Osteoblast (primary cell): ENCODE results near the gene AMER1. TPM values are rescaled to one million over a fixed set of nuclear protein-coding genes. Genes with fewer than 3 reads are reported as not detected.
A peak's percentile ranks its signal among the peaks of the same experiment; 100 is the strongest.

Source experiments
- DNase-seq: peaks from one replicate; pipeline ENCODE4 v3.0.0; 2011; ENCODE audit warnings: low spot score, mixed read lengths; ENCODE audit not compliant: insufficient read length; ENCODE audit errors: missing footprints
- H2AFZ ChIP-seq: 2 replicates; pipeline ENCODE4 v1.6.0; 2011; ENCODE audit warnings: mild to moderate bottlenecking, low read length
- H3K27ac ChIP-seq: 2 replicates; pipeline ENCODE4 v1.5.1; 2011; ENCODE audit warnings: mild to moderate bottlenecking, low read depth, low read length, moderate library complexity
- H3K27me3 ChIP-seq: 2 replicates; pipeline ENCODE4 v1.6.0; 2012; ENCODE audit warnings: mild to moderate bottlenecking, control low read depth, inconsistent platforms, low read length, moderate library complexity; ENCODE audit not compliant: insufficient read depth
- H3K36me3 ChIP-seq: 2 replicates; pipeline ENCODE4 v1.5.1; 2011; ENCODE audit warnings: mild to moderate bottlenecking, low read length, control low read depth, moderate library complexity; ENCODE audit not compliant: insufficient read depth
- H3K4me1 ChIP-seq: 2 replicates; pipeline ENCODE4 v1.5.1; 2011; ENCODE audit warnings: mild to moderate bottlenecking, low read length, control low read depth, moderate library complexity; ENCODE audit not compliant: insufficient read depth
- H3K4me2 ChIP-seq: 2 replicates; pipeline ENCODE4 v1.6.0; 2011; ENCODE audit warnings: mild to moderate bottlenecking, low read length; ENCODE audit not compliant: insufficient read depth
- H3K4me3 ChIP-seq: fragments of 200-600 bp; sonication (generic); 3 replicates; pipeline ENCODE4 v1.5.1; 2012; ENCODE audit warnings: mild to moderate bottlenecking, low read length, inconsistent platforms; ENCODE audit not compliant: insufficient read depth
- H3K79me2 ChIP-seq: 2 replicates; pipeline ENCODE4 v1.6.0; 2012; ENCODE audit warnings: mild to moderate bottlenecking, low read length, control low read depth, inconsistent platforms; ENCODE audit not compliant: insufficient read depth
- H3K9me3 ChIP-seq: 2 replicates; pipeline ENCODE4 v1.5.1; 2011; ENCODE audit warnings: low read depth, low read length, control low read depth
- H4K20me1 ChIP-seq: 2 replicates; pipeline ENCODE4 v1.6.0; 2012; ENCODE audit warnings: mild to moderate bottlenecking, low read length, control low read depth; ENCODE audit not compliant: insufficient read depth
- CTCF ChIP-seq: IDR thresholded peaks from 2 replicates; pipeline ENCODE4 v1.5.1; 2011; ENCODE audit warnings: mild to moderate bottlenecking, low read depth, low read length, moderate library complexity; ENCODE audit errors: extremely low read depth
- total RNA-seq: library from RNA; depleted of rRNA; stranded (reverse); fragments of >200 nt; gene quantifications from 2 replicates; pipeline ENCODE4 v1.2.3, GENCODE V29; 2012

The AMER1 gene
- total RNA-seq, 1 donor: 2.5 TPM

DNA sequence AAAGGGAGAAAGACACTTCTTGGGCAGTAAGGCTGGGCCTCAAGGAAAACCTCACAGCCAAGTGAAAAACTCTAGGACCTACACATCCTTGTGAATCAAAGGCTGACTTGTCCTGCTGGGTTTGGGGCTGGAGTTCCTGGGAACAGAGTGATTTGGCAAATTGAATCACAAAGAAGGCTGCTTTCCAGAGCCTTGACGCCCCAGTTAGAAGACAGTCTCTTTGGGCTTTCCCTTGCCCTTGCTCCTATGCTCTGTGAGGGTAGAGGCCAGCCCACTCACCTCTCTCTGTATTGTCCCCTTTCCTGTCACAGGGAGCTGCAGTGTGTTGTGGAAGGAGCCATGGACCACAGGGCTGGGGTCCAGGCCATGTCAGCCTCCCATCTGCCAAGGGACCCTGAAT lies 9.6 kb downstream of the AMER1 start:
- Histone ChIP-seq H3K4me3 (no peak overlapping the region), H4K20me1 (no peaks in the 10 kb centered on the region), H3K4me2 (no peak overlapping the region), H3K27me3 (no peaks in the 10 kb centered on the region), H3K36me3 (no peaks in the 10 kb centered on the region), H3K27ac (no peak overlapping the region), H2AFZ (no peak overlapping the region), H3K4me1 (no peaks in the 10 kb centered on the region), H3K9me3 (no peaks in the 10 kb centered on the region), H3K79me2 (no peaks in the 10 kb centered on the region)
- DNase-seq: no peak
- TF ChIP-seq CTCF: no peak

DNA sequence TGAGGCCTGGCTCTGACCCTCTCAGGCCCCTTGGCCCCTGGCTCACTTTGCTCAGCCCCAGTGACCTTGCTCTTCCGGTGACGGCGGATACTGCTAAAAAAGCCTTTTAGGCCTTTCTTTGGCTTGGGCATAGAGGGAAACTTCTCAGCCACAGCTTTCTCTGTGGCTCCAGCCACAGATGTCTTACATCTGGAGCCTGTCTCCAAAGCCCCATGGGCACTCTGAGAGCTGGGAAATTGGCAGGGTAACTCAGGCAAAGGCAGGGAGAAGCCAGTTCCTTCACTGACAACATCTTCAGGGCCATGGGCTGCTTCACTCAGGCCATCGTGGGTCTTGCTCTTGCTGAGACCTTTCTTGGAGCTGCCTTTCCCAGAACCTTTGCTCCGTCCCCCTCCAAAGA lies 12.8 kb downstream of the AMER1 start:
- no peaks in the 10 kb centered on the region for H3K36me3 ChIP-seq
- TF ChIP-seq CTCF: no peak
- H3K79me2 ChIP-seq: no peaks in the 10 kb centered on the region
- H3K4me3 ChIP-seq: no peak overlapping the region
- no peak overlapping the region for H2AFZ ChIP-seq
- no peaks in the 10 kb centered on the region for H3K27me3 ChIP-seq
- peak; percentile 52 for DNase-seq
- H3K27ac ChIP-seq: no peak overlapping the region
- no peaks in the 10 kb centered on the region for H4K20me1 ChIP-seq
- no peaks in the 10 kb centered on the region for H3K4me1 ChIP-seq
- no peak overlapping the region for H3K4me2 ChIP-seq
- H3K9me3 ChIP-seq: no peaks in the 10 kb centered on the region

DNA sequence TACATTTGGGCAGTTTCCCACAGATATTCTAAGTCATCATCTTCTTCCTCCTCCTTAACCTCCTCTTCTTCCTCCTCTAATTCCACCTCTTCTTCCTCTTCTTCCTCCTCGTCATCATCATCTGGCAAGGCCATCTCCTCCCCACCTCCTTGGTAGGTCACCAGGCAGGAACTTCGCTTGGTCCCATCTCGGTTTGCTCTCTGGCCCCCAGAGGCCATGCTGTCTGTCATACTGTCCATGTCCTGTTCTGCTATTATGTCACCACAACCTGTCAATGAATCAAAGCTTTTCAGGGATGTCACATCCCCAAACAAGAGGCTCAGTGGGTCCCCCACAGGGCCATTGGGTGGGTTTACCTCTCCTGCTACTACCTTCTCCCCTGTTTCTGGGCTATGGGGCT lies 13.5 kb downstream of the AMER1 start:
- Histone ChIP-seq H3K4me3 (no peak overlapping the region), H3K4me1 (no peaks in the 10 kb centered on the region), H3K36me3 (no peaks in the 10 kb centered on the region), H3K27ac (no peak overlapping the region), H4K20me1 (no peaks in the 10 kb centered on the region), H3K9me3 (no peaks in the 10 kb centered on the region), H3K4me2 (no peak overlapping the region), H3K79me2 (no peaks in the 10 kb centered on the region), H3K27me3 (no peaks in the 10 kb centered on the region), H2AFZ (no peak overlapping the region)
- DNase-seq: peak; percentile 21
- TF ChIP-seq CTCF: no peak

DNA sequence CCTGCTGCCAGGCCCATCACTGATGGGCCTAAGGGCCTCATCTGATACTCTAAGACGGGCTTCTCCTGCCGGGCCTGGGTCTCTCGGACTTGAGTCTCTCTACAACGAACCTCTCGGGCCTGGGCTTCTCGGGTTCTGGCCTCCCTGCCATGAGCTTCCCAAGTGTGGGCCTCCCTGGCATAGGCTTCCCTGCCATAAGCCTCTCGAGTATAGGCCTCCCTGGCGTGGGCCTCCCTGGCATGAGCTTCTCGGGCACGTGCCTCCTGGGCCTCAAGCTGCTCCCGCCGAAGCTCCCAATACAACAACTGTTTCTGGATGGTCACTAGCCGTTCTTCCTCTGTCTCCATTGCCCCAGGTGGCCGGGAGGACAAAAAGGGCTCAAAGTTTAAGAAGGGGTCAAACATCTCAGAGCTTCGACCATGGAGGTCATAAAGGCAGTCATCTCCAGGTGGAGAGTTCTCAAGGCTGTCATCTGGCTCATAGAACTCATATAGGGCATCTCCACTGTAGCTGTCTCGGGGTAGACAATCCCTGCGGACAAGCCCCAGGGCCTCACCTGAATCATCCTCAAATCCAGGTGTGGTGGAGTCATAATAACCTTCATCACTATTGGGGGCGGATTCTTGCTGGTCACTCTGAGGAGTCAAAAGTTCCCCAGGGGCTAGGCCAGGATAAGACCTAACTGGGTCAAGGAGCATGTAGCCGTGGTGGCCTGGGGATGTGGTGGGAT lies 14.1 kb downstream of the AMER1 start:
- H3K4me3 ChIP-seq: no peak overlapping the region
- no peak for TF ChIP-seq CTCF
- H3K9me3 ChIP-seq: no peaks in the 10 kb centered on the region
- no peaks in the 10 kb centered on the region for H3K27me3 ChIP-seq
- peak; percentile 53 for DNase-seq
- no peaks in the 10 kb centered on the region for H3K79me2 ChIP-seq
- no peaks in the 10 kb centered on the region for H3K36me3 ChIP-seq
- no peak overlapping the region for H2AFZ ChIP-seq
- no peak overlapping the region for H3K27ac ChIP-seq
- no peaks in the 10 kb centered on the region for H4K20me1 ChIP-seq
- H3K4me2 ChIP-seq: no peak overlapping the region
- H3K4me1 ChIP-seq: no peaks in the 10 kb centered on the region
